NCI-H526 treated with DMSO at 0.1 percent for 48 hours (cell line): ENCODE results near the gene DUSP2.
A peak's percentile ranks its signal among the peaks of the same experiment; 100 is the strongest.

Source experiments
- DNase-seq: peaks from one replicate; lab custom pipeline; 2025; lab: John Stamatoyannopoulos, UW

The DUSP2 gene

GRCh38 chr2:96131152-96131812 lies 14.0 kb downstream of the DUSP2 start:
- no peak for DNase-seq

- no peak for DNase-seq
Measured at GRCh38 chr2:96130483-96130882, 14.8 kb downstream of the DUSP2 start.

GRCh38 chr2:96129528-96130120 lies 15.6 kb downstream of the DUSP2 start:
- DNase-seq = no peak

- DNase-seq = no peak
Measured at GRCh38 chr2:96128456-96128855, 16.8 kb downstream of the DUSP2 start.

- no peak for DNase-seq
Measured at GRCh38 chr2:96124406-96125265, 20.6 kb downstream of the DUSP2 start.

GRCh38 chr2:96123936-96124335 lies 21.3 kb downstream of the DUSP2 start:
- DNase-seq = no peak

- DNase-seq = no peak
Measured at GRCh38 chr2:96123290-96123689, 21.9 kb downstream of the DUSP2 start.

GRCh38 chr2:96122391-96122790 lies 22.8 kb downstream of the DUSP2 start:
- no peak for DNase-seq

- no peak for DNase-seq
Measured at GRCh38 chr2:96121414-96121813, 23.8 kb downstream of the DUSP2 start.

GRCh38 chr2:96120991-96121390 lies 24.2 kb downstream of the DUSP2 start:
- DNase-seq = no peak

- DNase-seq = no peak
Measured at GRCh38 chr2:96120091-96120720, 25.0 kb downstream of the DUSP2 start.

- DNase-seq = no peak
Measured at GRCh38 chr2:96119389-96119751, 25.9 kb downstream of the DUSP2 start.

- DNase-seq = no peak
Measured at GRCh38 chr2:96118698-96119388, 26.4 kb downstream of the DUSP2 start.

- no peak for DNase-seq
Measured at GRCh38 chr2:96117701-96118588, 27.3 kb downstream of the DUSP2 start.

- DNase-seq = peak; percentile 34
Measured at GRCh38 chr2:96116879-96117533, 28.2 kb downstream of the DUSP2 start.

GRCh38 chr2:96116424-96116878 lies 28.8 kb downstream of the DUSP2 start, which contains the start of gene ADRA2B:
Gene ADRA2B, minus strand, starts transcription at chr2:96116571. Its CDS starts 422 bp downstream, at chr2:96116149.
- DNase-seq = peak; percentile 28

- DNase-seq = no peak
Measured at GRCh38 chr2:96115631-96116423, 29.4 kb downstream of the DUSP2 start.

- no peak for DNase-seq
Measured at GRCh38 chr2:96114903-96115581, 30.2 kb downstream of the DUSP2 start.

- DNase-seq = no peak
Measured at GRCh38 chr2:96114546-96114902, 30.7 kb downstream of the DUSP2 start.
